Neural cell (in vitro differentiated cells): ENCODE results near the gene LOXHD1. TPM values are rescaled to one million over a fixed set of nuclear protein-coding genes. Genes with fewer than 3 reads are reported as not detected.

Experiments
- H2AFZ ChIP-seq: fragments of 200-600, 300-800 bp; sonication (generic), shearing (Covaris generic); 2 replicates; pipeline ENCODE4 v1.6.0; 2014; ENCODE audit warnings: low read depth, mild to moderate bottlenecking, antibody characterized with exemption, low read length, moderate library complexity
- H3F3A ChIP-seq: fragments of 200-600 bp; shearing (Covaris generic); 2 replicates; pipeline ENCODE4 v1.6.1; 2016; ENCODE audit warnings: mild to moderate bottlenecking, moderate library complexity, mixed read lengths, antibody characterized with exemption, low read length; ENCODE audit not compliant: insufficient read depth, poor library complexity, severe bottlenecking
- H3K27ac ChIP-seq: fragments of 200-600, 300-800 bp; sonication (generic), shearing (Covaris generic); 2 replicates; pipeline ENCODE4 v1.5.1; 2014; ENCODE audit warnings: mild to moderate bottlenecking, low read length, moderate library complexity
- H3K27me3 ChIP-seq: fragments of 300-800, 200-600 bp; sonication (generic), shearing (Covaris generic); 2 replicates; pipeline ENCODE4 v1.6.0; 2014; ENCODE audit warnings: mild to moderate bottlenecking, low read depth, low read length, moderate library complexity; ENCODE audit not compliant: insufficient read depth
- H3K36me3 ChIP-seq: fragments of 300-800, 200-600 bp; sonication (generic), shearing (Covaris generic); 2 replicates; pipeline ENCODE4 v1.5.1; 2014; ENCODE audit warnings: mild to moderate bottlenecking, antibody characterized with exemption, low read length, moderate library complexity; ENCODE audit not compliant: insufficient read depth
- H3K4me2 ChIP-seq: fragments of 300-800, 200-600 bp; sonication (generic), shearing (Covaris generic); 2 replicates; pipeline ENCODE4 v1.6.0; 2014; ENCODE audit warnings: mild to moderate bottlenecking, low read length
- H3K4me3 ChIP-seq: fragments of 300-800, 200-600 bp; sonication (generic), shearing (Covaris generic); 2 replicates; pipeline ENCODE4 v1.5.1; 2014; ENCODE audit warnings: mild to moderate bottlenecking, low read length, moderate library complexity
- H3K79me2 ChIP-seq: fragments of 200-600 bp; shearing (Covaris generic); replicated peaks from 2 replicates; pipeline ENCODE4 v1.6.0; 2014; ENCODE audit warnings: mild to moderate bottlenecking, low read length, moderate library complexity; ENCODE audit not compliant: insufficient read depth
- H3K9ac ChIP-seq: fragments of 300-800, 200-600 bp; sonication (generic), shearing (Covaris generic); 2 replicates; pipeline ENCODE4 v1.6.1; 2016; ENCODE audit warnings: mild to moderate bottlenecking, low read length, mixed read lengths
- H3K9me2 ChIP-seq: fragments of 200-600 bp; shearing (Covaris generic); 2 replicates; pipeline ENCODE4 v1.6.1; 2016; ENCODE audit warnings: mild to moderate bottlenecking, low read length, mixed read lengths; ENCODE audit not compliant: insufficient read depth
- H3K9me3 ChIP-seq: fragments of 200-600, 300-800 bp; sonication (generic), shearing (Covaris generic); 2 replicates; pipeline ENCODE4 v1.6.1; 2016; ENCODE audit warnings: mild to moderate bottlenecking, mixed run types, low read length, moderate library complexity, mixed read lengths
- H4K20me1 ChIP-seq: fragments of 200-600 bp; shearing (Covaris generic); 2 replicates; pipeline ENCODE4 v1.6.1; 2016; ENCODE audit warnings: mild to moderate bottlenecking, mixed run types; ENCODE audit not compliant: insufficient read depth
- CTCF ChIP-seq: fragments of 450-650 bp; IDR thresholded peaks from 2 replicates; pipeline ENCODE4 v1.5.1; 2014; ENCODE audit warnings: antibody characterized with exemption, mild to moderate bottlenecking, moderate library complexity; ENCODE audit not compliant: poor library complexity, severe bottlenecking
- EP300 ChIP-seq: fragments of 450-650 bp; conservative IDR thresholded peaks from 2 replicates; pipeline ENCODE4 v1.6.1; 2014; ENCODE audit warnings: antibody characterized with exemption, mild to moderate bottlenecking, moderate library complexity; ENCODE audit not compliant: poor library complexity, severe bottlenecking
- EZH2 ChIP-seq: fragments of 200-600, 300-800 bp; shearing (Covaris generic), sonication (generic); IDR thresholded peaks from 2 replicates; pipeline ENCODE4 v1.6.1; 2014; ENCODE audit warnings: antibody characterized with exemption, low read length, borderline replicate concordance, mild to moderate bottlenecking; ENCODE audit not compliant: insufficient read depth, poor library complexity, severe bottlenecking
- MXI1 ChIP-seq: fragments of 450-650 bp; conservative IDR thresholded peaks from 2 replicates; pipeline ENCODE4 v1.6.1; 2014; ENCODE audit warnings: antibody characterized with exemption, mild to moderate bottlenecking; ENCODE audit not compliant: poor library complexity, severe bottlenecking
- POLR2AphosphoS5 ChIP-seq: IDR thresholded peaks from 2 replicates; pipeline ENCODE4 v1.6.1; 2012
- RAD21 ChIP-seq: fragments of 450-650 bp; conservative IDR thresholded peaks from 2 replicates; pipeline ENCODE4 v1.6.1; 2014; ENCODE audit warnings: antibody characterized with exemption, mild to moderate bottlenecking, moderate library complexity
- REST ChIP-seq: IDR thresholded peaks from 2 replicates; pipeline ENCODE4 v1.6.1; 2012; ENCODE audit warnings: borderline replicate concordance
- SMC3 ChIP-seq: fragments of 450-650 bp; conservative IDR thresholded peaks from 2 replicates; pipeline ENCODE4 v1.6.1; 2014; ENCODE audit warnings: antibody characterized with exemption, mild to moderate bottlenecking, moderate library complexity; ENCODE audit not compliant: poor library complexity
- TAF1 ChIP-seq: IDR thresholded peaks from 2 replicates; pipeline ENCODE4 v1.6.1; 2012; ENCODE audit warnings: low read depth
- polyA plus RNA-seq: library from polyadenylated mRNA; depleted of rRNA; stranded (reverse); fragments of >200 nt; gene quantifications from 2 replicates; pipeline ENCODE4 v1.2.3, GENCODE V29; 2014

LOXHD1 gene
- polyA plus RNA-seq, 1 donor from 2014 or later, result not detected

- Histone ChIP-seq H3K27ac (no peak overlapping the region), H3K9me2 (no peaks in the 10 kb centered on the region), H3K4me3 (no peak overlapping the region)
Observed at GRCh38 chr18:46427216-46427995, 229.6 kb downstream of the LOXHD1 start.

More at GRCh38 chr18:46427216-46427995, 229.6 kb downstream of the LOXHD1 start:
- Histone ChIP-seq H3K27me3 (no peaks in the 10 kb centered on the region), H2AFZ (no peak overlapping the region), H3F3A (no peaks in the 10 kb centered on the region), H3K9me3 (no peaks in the 10 kb centered on the region), H3K4me2 (no peak overlapping the region), H4K20me1 (no peaks in the 10 kb centered on the region), H3K9ac (no peak overlapping the region), H3K36me3 (no peaks in the 10 kb centered on the region), H3K79me2 (no peaks in the 10 kb centered on the region)
- TF ChIP-seq TAF1, result no peak
- no peak for TF ChIP-seq MXI1
- no peak for TF ChIP-seq REST
- TF ChIP-seq POLR2AphosphoS5, result no peak
- no peak for TF ChIP-seq EP300
- no peak for TF ChIP-seq RAD21
- no peak for TF ChIP-seq CTCF
- TF ChIP-seq SMC3, result no peak
- TF ChIP-seq EZH2, result no peak

Other genes with a start within 250 kb of the LOXHD1 start
- 0.92 and 0.93 TPM in 2 replicates for gene ST8SIA5, start 99.8 kb upstream of the LOXHD1 start, polyA plus RNA-seq